AG04449 (cell line): ENCODE results near the gene MSI2.

Experiments used
- CTCF ChIA-PET: fragments of 350-600 bp; formaldehyde crosslinking; extraction: SDS; loops from one replicate; lab custom pipeline; 2021; ENCODE audit warnings: antibody characterized with exemption; lab: Yijun Ruan, JAX
- POLR2A ChIA-PET: fragments of 400-600, 350-600 bp; formaldehyde crosslinking; extraction: SDS; loops from one replicate; lab custom pipeline; 2020; ENCODE audit warnings: antibody characterized with exemption, inconsistent platforms; lab: Yijun Ruan, JAX
- DNase-seq: peaks from one replicate; pipeline ENCODE4 v3.0.0-alpha.2; 2010; ENCODE audit warnings: low read depth, low spot score
- H3K4me3 ChIP-seq: 2 replicates; pipeline ENCODE4 v1.5.1; 2011; ENCODE audit warnings: low read depth, mild to moderate bottlenecking, control low read depth, low read length
- TF ChIP-seq, protein P1 (sequence below): IDR thresholded peaks from one replicate; pipeline ENCODE4 v1.5.1; 2011; ENCODE audit warnings: mild to moderate bottlenecking, moderate library complexity, low read length, control low read depth, inconsistent platforms; ENCODE audit not compliant: insufficient read depth; ENCODE audit errors: missing control alignments

The MSI2 gene

DNA sequence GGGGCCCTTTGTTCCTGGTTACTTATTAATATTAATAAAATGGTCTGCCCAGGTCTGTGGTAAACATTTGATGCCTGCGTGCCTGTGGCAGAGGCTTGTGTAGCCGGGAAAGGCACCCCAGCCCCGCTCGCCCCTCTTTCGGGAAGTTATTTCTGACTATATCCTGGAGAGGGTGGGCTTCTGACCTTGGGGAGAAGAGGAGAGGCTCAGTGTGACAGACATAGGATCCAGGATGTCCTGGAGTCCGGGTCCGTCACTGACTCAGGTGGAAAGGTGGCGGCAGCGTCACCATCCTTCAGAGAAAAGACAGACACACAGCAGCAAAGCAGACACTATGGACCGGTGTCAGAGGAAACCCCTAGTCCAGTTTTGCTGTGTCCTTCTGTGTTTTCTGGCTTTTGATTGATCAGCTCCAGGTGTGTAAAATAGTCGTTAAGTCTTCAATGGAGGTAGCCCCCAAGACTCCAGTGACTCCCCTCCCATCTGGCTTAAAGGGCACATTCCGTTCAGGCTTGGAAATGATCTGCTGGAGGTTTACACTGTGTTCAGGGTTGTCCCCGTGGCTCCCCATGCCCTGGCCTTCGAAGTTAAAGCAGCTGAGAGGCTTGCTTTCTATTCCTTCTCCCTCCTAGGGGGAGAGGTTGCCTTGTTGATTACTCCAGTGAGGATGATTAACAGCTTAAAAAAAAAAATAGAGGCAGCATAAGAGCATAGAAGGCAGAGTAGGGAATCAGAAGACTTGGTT is 407.2 kb downstream of the MSI2 start:
- POLR2A ChIA-PET, result no interaction called here

DNA sequence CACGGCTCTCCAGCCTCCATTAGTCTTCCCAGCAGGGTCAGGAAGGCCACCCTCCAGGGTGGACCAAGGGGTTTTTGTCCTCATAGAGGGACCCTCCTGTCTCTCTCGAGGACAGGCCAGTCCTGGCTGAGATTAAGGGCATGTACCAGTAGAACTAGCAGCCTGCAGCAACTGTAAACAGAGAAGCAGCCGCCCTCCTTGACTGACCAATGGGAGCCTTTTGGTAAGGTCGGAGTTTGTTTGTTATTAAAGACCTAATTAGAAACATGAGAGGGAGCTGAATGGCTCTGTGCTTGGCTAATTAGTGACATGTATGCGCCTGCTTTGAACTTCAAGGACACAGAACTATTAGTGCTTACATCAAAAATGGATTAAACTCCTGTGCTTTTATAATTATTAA is 408.8 kb downstream of the MSI2 start:
- CTCF ChIA-PET, result interaction anchor here (2.9 to 8.8 kb wide), 3 partner anchors 8 to 422 kb away, joined by 21 to 96 read pairs (median 43); no protein-coding TSS in a partner anchor

More for the DNA sequence above, 407.2 kb downstream of the MSI2 start:
- peak overlapping the region; percentile 28 for H3K4me3 ChIP-seq
- DNase-seq, result no peak
- CTCF ChIA-PET, result interaction anchor here (1.4 to 8.8 kb wide), 6 partner anchors 9 to 420 kb away, joined by 6 to 96 read pairs (median 14); no protein-coding TSS in a partner anchor
- TF ChIP-seq, protein P1, sequence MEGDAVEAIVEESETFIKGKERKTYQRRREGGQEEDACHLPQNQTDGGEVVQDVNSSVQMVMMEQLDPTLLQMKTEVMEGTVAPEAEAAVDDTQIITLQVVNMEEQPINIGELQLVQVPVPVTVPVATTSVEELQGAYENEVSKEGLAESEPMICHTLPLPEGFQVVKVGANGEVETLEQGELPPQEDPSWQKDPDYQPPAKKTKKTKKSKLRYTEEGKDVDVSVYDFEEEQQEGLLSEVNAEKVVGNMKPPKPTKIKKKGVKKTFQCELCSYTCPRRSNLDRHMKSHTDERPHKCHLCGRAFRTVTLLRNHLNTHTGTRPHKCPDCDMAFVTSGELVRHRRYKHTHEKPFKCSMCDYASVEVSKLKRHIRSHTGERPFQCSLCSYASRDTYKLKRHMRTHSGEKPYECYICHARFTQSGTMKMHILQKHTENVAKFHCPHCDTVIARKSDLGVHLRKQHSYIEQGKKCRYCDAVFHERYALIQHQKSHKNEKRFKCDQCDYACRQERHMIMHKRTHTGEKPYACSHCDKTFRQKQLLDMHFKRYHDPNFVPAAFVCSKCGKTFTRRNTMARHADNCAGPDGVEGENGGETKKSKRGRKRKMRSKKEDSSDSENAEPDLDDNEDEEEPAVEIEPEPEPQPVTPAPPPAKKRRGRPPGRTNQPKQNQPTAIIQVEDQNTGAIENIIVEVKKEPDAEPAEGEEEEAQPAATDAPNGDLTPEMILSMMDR, result no peak

DNA sequence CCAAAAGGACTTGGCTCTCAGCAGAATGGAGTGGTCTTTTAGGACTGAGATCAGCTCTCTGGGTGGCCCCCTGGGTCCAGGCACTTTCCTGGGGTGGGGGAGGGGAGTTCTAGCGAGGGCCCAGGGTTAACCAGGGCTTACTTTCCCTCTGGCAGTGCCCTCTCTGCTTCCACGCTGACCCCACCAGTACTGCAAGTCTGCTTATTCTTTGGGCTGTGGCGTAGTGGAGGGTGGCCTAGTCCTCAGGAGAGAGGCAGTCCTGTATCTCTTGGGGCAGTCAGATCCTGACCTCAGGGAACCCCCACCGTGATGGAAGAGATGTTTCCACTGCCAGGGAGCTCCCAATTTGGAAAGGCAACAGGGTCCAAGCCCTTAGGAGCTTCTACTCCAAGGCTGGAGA is 409.4 kb downstream of the MSI2 start:
- CTCF ChIA-PET, result interaction anchor here (1.3 to 8.0 kb wide), 3 partner anchors 10 to 422 kb away, joined by 3 to 43 read pairs (median 21); no protein-coding TSS in a partner anchor

More for the DNA sequence above, 408.8 kb downstream of the MSI2 start:
- POLR2A ChIA-PET, result no interaction called here
- TF ChIP-seq, protein P1, result no peak
- DNase-seq, result no peak
- H3K4me3 ChIP-seq, result no peak overlapping the region

DNA sequence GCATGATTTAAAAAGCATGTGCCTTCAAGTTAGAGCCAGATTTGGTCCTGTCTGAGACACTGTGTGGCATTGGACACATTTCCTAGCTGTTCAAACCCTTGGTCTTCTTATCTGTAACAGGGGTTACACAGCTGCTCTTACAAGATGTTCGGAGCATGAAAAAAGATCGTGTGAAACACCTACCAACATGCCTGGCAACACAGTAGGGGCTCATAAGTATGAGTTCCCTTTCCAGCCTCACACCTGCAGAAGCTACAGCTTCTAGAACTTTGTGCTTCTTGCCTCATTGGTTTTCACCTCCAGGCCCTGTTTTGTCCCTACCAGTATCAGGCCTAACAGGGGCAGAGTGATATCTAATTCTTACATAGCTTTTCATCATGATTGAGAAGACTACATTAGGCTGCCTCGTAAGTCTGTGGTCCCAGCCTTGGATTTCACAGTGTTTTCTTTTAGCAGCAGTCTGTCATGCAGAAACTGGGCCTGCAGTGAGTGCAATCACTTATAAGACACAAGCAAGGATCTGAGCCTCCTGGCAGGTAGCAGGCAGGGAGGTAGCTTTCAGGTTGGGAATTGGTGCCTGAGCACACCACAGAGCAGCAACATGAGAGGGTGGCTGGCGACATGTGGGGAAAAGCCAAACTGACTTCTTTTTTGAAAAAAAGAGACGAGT is 410.0 kb downstream of the MSI2 start:
- POLR2A ChIA-PET, result no interaction called here
- H3K4me3 ChIP-seq, result no peak overlapping the region
- no peak for DNase-seq
- CTCF ChIA-PET, result interaction anchor here (0.7 to 8.0 kb wide), 4 partner anchors 9 to 423 kb away, joined by 3 to 43 read pairs (median 12); no protein-coding TSS in a partner anchor
- TF ChIP-seq, protein P1, result no peak

More for the DNA sequence above, 409.4 kb downstream of the MSI2 start:
- DNase-seq, result no peak
- POLR2A ChIA-PET, result no interaction called here
- TF ChIP-seq, protein P1, result no peak
- no peak overlapping the region for H3K4me3 ChIP-seq

DNA sequence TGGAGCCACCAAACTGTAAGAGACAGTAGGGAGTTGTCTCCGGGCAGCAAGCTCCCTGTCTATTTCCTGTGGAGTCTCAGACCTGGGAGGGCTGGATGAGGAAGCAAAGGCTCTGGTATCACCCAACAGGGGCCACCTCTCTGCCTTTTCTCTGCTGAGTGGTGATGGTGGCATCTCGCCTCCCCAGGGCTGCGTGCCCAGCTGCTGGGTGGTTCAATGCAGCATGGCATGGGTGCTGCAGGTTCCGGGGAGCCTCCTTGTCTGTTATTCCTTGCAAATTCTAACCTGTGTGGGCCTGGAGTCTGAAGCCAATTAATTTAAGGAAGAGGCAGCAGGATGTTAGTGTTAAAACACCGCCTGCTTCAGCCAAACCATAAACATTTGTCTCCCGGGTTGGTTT is 410.6 kb downstream of the MSI2 start:
- TF ChIP-seq, protein P1, result no peak
- CTCF ChIA-PET, result interaction anchor here (0.7 to 8.0 kb wide), 2 partner anchors 70 to 139 kb away, joined by 3 to 43 read pairs; no protein-coding TSS in a partner anchor
- no peak for DNase-seq
- H3K4me3 ChIP-seq, result no peak overlapping the region
- POLR2A ChIA-PET, result no interaction called here

DNA sequence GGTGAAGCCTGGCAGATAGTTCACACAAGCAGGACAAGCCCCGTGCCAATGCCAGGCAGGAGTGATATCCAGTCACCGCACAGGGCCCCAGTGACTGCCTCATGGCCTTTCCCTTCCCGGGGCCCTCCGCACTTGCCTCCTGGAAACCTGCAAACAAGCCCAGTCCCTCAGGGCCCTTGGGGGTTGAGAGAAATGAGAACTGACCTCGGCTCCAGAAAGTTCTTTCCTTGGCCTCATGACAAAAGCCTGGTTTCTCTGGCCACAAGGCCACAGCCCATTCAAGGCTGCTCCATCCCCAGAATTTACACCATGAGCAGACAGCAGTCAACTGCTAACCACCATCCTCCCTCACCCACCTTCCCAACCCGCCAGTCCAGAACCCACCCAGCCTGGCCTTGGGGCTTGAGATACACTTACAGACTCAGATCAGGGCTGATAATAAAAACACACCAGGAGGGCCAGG is 411.2 kb downstream of the MSI2 start:
- POLR2A ChIA-PET, result no interaction called here
- no peak for DNase-seq
- CTCF ChIA-PET, result no interaction called here
- TF ChIP-seq, protein P1, result no peak
- H3K4me3 ChIP-seq, result no peak overlapping the region
